Activated naive CD8-positive, alpha-beta T cell treated with anti-CD3 and anti-CD28 coated beads, Interleukin-2, amount 50 U/mL, for 16 hours (primary cell): ENCODE measurements around the gene SIPA1L3.

Experiments used
- DNase-seq: peaks from one replicate; pipeline ENCODE4 v3.0.0-alpha.2; 2020; ENCODE audit warnings: low read depth, low spot score

The SIPA1L3 gene

DNA sequence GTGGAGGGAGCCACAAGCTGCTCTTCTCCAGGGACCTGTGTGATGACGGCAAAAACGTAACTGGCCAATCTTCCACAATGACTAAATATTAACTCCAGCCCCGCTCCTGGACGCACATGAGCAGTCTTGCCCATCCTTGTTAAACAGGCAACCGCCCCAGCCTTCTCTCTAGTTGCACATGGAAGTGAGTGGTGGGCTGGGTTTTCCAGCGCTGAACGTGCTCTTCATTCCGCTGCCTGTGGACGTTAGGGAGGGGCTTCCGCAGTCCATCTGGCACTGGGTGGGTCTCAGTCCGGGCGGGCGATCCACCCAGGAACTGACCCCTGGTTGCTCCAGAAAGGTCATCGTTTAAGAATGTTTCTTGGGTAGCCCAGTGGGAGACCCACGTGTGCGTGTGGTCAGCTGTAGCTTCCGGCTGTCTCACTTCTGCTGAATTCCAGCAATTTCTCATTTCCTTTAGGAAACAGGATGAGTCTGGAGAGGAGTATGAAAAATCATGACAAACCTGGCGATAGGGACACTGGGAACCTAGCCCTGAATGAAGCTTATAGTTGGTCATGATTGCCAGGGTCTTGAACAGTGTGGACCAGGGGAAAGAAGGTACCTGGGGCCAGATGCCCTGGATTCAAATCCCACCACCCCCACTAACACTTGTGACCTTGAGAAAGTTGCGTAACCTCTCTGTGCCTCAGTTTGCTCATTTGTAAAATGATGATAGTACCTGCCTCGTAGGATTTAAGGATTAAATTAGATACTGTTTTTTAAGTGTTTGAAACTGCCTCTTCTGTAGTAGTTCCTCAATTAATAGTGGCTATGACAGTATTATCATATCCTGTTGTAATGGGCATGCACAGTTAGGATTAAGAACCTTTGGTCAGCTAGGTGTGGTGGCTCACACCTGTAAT is 92.6 kb downstream of the SIPA1L3 start:
- no peak for DNase-seq

DNA sequence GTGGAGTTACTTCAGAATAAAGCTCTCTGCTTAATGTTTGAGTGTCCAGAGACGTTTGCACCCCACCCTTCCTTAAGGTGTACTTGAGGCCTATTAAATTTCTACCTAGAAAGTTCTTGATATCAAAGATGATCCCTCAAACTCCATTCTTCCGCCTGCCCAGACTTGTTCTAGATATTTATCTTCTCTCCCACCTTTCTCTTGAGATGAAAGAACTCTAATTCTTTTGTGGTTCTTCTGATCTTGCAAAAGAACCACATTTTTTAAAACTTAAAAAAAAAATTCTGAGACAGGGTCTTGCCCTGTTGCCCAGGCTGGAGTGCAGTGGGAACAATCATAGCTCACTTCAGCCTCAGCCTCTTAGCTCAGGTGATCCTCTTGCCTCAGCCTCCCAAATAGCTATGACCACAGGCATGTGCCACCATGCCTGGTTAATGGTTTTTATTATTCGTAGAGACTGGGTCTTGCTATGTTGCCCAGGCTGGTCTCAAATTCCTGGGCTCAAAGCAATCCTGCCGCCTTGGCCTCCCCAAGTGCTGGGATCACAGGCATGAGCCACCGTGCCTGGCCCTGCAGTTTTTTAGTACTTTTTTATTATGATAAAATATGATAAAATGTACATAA is 94.3 kb downstream of the SIPA1L3 start:
- DNase-seq: no peak

DNA sequence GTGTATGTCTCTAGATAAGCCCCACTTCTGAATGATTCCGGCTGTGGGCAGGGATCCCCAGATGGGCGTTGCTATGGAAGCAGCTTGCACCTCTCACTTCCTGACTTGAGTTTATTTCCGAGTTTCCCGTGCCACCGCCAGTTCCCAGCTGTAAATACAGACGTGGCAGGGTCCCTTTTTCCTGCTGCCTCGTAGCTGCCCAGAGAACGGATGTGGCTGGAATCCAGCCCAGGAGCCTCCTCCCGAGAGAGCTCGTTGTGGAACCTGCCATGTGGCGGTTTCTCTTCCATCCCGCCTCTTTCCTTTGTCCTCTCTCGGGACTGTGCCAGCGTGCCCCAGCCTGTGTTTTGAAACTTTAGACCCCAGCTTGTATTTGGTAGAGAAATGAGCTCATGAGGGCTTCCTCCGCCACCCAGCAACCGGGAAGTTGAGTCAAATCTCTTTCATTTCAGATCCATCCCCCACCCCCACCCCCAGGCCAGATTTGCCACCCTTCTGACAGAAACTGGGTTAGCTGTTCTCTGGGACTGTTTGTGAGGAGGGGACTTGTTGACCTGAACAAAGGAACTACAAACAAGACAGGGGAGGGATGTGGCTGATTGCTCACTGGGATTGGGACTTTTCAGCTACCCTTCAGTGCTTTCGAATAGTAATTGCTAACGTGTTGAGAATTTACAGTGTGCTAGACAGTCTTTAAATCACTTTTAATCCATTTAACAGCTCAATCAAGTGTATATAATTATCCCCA is 96.6 kb downstream of the SIPA1L3 start:
- no peak for DNase-seq

DNA sequence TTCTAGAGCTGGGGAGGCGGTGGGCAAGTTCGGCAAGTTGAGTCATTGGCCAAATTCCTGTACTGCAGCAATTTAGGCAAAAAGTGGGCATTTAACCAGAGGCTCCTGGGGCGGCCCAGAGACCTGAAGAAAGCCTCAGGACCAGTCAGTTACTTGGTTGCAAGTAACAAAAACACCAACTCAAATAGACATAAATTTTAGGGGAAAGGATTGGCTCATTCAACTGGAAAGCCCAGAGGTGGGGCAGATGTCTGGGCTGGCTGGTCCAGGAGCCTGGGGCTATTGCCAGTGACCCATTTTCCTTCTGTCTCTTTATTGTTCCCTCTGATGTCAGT is 97.1 kb downstream of the SIPA1L3 start:
- DNase-seq: no peak

DNA sequence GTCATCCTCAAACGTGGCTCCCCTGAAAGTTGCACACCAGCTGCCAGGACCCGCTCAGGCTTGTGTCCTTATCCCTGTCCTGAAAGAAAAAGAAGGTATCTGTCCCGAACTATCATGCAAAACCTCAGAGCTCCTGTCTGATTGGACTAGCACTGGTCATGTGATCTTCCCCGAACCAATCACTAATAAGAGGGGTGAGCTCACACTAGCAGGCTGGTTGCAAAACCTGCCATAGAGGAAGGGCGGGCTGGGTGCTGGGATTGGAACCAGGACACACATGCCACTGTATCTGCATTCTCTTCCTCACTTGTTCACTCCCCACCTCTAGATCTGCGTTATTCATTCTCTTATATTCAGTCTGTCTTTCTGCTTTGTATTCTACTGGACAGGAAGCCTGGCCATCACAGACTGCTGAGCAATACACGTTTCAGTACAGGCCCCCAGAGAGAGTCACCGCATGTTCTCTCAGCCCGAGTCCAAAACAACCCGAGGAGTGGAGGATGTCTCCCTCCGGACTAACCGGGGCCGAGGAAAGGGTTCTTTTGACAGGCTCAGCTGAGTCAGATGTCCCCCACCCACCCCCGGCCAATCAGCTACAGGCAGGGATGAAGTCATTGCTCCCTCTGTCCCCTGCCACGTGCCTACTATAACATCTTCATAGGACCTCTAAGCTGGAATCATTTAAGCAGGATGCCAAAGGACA is 97.7 kb downstream of the SIPA1L3 start:
- no peak for DNase-seq

DNA sequence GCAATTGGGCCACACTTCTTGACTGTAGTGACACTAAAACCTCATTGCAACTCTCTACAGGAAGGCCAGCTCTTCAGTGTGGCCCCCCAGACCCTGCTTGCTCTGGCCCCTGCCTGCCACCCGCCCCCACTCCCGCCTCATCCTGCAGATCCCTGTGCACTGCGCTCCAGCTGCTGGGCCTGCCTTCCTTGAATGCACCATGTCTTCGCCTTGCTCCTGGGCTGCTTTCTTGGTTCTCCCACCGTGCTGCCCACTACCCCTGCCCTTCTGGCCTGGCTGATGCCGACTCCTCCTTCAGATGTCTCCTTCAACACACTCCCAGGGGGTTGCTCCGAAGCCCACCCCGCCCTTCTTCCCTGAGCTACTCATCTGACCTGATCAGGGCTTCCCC is 98.2 kb downstream of the SIPA1L3 start:
- no peak for DNase-seq

DNA sequence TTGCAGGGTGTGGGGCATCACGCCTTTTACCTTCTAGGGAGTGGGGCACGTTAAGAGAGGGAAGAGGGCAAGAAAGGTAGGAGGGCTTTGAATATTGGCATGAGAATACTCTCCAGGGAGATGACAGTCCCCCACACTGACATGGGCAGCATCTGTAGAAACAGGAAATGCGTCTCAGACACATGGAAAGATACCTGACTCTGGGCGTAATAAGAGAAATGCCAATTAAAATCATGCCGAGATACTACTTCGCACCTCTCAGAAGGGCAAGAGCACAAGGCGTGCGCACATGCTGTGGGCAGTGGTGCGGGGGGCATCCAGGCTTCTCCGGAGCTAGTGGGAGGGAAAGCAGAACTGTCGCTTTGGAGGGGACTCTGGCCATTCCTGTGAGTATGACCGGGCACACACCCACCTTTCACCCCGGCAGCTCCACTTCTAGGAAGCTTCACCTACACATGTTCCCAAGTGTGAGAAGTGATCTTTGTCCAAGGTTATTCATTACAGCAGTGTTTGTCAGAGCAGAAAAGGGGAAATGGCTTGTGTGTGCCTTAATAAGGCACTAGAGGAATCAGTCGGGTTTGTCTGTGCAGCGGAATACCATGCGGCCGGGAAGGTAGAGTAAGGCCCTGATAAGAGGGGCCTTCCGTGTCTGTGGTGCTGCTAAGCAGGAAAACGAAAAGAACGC is 99.5 kb downstream of the SIPA1L3 start:
- DNase-seq: no peak

DNA sequence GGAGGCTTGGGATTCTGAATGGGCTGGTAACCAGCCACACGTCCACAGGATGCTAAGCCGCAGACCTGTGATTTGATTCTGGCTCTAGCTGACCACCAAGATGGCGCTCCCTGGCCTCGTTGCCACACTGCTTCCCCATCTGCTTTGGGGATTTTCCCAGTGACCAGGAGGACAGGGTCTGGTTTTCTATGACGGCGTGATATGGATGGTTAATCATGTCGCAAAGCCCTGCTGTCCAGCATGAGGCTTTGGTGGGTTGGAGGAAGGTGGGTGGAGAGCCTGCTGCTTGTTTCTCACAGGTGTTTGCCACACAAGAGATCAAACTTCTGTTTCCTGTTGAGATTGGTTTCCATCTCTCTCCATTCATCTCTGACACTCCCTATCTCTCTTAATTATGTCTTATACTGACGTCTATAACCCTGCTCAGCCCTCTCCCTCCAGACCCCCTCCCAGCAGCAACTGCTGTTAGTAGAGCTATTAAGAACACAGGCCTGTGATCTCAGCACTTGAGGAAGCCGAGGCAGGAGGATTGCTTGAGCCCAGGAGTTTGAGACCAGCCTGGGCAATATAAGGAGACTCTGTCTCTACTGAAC is 102.7 kb downstream of the SIPA1L3 start:
- DNase-seq: no peak

DNA sequence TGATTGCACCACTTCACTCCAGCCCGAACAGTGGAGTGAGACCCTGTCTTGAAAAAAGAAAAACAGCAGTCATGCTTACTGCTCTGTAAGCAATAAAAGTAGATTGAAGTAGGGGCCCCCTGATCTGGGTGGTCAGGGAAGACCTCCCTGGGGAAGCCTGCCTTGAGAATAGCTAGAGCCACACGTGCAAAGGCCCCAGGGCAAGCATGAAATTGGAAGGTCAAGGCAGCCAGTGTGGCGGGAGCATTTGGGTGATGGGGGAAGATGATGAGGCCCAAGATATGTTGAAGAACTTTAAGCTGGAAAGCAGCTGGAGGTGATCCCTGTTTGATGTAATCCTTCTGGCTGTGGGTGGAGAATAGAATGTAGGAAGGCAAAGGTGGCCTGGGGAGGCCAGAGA is 104.4 kb downstream of the SIPA1L3 start:
- DNase-seq: no peak

DNA sequence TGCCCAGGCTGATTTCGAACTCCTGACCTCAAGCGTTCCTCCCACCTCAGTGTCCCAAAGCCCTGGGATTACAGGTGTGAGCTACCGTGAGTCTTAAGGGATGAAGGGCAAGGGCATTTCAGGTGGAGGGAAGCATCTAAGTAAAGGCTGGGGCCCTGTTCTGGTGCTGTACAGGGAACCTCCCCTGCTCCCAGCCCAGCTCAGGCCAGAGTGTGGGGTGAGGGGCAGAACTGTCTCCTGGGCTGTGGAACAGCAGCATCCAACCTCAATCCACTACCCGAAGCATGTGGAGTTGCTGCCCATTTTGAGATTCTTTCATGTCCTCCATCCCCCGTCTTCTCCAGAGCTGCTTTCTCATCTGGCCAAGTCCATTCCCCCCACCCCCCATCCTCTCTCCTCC is 105.3 kb downstream of the SIPA1L3 start:
- DNase-seq: no peak

DNA sequence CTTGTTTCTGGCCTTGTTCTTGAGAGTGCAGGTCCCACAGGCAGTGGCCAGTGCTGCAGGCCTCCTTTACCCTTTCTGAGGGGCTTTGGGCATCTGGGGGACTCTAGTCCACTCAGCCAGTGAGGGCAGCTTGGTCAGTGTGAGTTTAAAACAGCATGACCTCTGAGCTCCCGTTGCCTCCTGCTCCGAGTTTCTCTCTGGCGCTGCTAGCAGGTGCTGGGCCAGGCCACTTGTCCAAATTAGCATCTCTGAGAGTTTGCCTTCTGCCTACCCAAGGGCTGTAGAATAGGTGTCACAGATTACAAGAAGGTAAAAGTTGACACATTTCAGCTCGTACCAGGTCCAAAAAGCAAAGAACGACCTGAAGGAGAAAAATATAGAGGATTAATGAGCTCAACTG is 105.9 kb downstream of the SIPA1L3 start:
- DNase-seq: no peak

DNA sequence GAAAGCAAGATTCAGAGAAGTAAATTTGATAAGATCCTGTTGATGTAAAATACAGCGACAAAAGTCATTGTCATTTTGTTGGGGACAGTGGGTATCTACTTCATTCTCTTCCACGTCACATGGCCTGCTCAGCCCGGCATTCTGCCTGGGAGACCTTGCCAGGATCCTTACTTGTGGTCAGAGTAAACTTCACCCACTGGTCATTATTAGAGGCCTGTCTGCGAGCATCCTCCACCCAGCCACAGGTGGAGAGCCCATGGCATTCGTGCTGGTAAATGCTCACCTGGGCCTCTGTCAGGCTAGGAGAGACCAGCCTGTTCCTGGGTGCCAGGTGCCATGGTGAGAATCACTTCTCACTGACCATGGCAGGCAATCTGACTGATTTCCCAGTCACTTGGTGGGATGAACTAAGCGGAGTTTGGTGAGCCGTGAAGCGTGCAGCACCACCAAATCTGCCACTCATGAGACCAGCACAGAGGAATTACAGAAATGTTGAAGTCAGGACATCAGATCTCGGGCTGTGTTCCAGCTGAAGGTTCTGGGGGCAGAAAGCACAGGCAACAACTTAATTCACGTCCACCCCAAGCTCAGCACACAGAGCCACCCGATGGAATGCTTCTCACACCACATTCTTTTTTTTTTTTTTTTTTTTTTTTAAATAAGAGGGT is 107.0 kb downstream of the SIPA1L3 start:
- DNase-seq: no peak

DNA sequence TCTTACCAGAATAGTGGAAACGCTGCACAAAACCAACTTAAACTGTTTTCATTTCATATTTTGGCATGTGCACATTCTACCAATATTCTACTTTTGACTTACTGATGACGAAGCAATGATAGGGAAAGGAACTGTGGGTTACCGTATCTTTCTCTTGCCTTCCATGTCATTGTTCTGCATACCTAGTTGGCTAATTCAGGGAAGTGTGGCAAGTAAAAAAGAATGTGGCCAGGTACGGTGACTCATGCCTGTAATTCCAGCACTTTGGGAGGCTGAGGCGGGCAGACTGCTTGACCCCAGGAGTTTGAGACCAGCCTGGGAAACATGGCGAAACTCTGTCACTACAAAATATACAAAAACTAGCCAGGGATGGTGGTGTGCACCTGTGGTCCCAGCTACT is 108.2 kb downstream of the SIPA1L3 start:
- no peak for DNase-seq

DNA sequence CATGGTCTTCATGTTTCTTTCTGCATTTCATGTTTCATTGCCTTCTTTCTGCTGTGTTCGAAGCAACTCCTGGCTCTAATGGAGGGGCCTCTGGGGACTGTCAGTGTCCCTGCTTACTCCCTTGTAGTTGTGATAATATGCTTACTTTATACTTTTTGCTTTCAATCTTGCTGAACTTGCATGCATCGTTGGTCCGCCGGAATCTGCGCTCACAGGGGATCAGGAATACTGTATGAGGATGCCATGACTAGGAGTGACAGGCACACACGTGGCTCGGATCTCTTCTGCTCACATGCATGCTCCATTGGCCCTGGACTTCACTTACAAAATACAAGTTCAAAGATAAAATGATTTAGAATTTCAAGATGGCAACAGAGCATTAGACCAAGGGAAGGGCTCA is 108.8 kb downstream of the SIPA1L3 start:
- DNase-seq: no peak

DNA sequence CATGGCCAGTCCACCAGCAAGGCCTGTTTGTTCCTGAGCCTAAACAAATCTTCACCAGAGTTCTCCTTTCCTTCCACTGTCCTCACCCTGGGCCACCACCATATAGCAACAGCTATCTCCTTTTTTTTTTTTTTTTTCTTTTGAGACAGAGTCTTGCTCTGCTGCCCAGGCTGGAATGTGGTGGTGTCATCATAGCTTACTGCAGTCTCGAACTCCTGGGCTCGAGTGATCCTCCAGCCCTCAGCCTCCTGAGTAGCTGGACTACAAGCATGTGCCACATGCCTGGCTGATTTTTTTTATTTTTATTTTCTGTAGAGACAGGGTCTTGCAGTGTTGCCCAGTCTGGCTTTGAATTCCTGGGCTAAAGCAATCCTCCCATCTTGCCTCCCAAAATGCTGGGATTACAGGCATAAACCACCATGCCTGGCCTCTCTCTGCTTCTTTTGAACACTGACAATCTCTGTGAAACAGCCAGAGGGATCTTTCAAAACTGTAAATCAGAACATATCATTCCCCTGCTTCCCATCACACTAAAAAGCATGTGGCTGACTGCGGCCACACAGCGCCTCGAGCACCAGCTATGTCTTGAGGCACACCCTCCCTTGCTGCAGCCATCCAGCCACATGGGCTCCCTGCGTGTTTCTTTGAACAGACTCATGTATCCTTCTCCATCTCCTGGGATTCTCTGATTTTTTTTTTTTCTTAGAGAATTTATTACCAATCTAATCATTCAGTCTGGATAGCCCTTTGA is 110.6 kb downstream of the SIPA1L3 start:
- no peak for DNase-seq

DNA sequence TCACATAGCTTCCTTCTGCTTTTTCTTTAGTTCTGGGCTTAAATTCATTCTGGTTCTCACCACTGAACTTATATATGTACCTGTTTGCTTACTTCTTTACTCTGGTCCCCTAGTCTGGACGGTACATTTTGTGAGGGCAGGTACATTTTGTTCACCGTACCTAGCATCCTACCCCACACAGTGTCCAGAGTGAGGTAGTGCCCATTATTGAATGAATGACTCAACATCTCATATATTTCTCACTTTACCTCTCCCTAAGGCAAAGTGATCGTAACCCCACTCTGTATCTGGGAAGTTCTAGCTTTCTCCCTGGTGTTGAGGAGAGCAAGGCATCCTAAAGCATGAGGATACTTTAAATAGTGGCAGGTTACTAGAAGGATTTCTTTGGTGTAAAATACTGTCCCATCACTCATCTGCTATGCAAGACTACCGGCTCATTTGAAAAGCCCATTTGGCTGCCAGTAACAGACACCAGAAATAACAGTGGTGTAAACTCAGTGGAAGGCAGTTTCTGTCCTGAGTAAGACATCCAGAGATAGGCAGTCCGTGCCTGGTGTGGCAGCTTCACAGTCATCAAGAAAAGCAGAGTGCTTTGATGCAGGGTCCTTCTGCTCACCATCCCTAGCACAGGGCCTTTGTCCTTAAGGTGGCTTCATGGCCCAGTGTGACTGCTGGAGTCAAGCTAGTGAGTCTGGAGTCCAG is 111.8 kb downstream of the SIPA1L3 start:
- DNase-seq: no peak

DNA sequence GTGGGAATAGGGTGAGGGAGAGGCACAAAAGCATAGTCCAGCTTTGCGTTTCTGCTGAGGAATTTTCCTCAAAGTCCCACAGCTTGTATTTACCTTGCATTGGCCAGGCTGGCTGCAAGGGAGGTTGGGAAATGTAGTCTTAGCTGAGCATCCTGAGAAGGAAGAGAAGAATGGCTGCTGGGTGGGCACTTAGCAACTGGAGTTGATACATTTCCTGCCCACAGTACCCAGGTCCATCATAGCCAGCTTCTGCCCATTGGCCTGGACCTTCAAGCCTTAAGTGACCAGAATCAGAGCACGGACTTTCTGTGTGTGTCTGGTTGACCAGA is 112.4 kb downstream of the SIPA1L3 start:
- no peak for DNase-seq

DNA sequence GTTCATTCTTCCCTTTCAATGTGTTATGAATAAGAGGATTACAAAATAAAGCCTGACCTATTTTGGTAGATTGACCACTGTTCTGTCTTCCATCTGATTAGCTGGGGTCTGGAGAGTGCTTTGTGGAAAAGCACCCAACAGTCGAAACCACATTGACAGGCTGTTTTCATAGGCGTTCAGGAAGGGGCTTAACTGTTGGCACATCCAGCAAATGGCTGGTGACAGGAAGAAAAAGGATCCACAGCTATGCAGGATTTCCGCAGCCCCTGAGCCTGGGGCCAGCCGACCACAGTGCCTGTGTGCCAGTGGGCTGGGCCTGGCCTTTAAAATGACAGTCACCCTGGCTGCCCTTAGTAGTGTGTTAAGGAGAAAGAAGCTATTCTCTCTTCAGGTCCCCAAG is 113.3 kb downstream of the SIPA1L3 start:
- DNase-seq: no peak

DNA sequence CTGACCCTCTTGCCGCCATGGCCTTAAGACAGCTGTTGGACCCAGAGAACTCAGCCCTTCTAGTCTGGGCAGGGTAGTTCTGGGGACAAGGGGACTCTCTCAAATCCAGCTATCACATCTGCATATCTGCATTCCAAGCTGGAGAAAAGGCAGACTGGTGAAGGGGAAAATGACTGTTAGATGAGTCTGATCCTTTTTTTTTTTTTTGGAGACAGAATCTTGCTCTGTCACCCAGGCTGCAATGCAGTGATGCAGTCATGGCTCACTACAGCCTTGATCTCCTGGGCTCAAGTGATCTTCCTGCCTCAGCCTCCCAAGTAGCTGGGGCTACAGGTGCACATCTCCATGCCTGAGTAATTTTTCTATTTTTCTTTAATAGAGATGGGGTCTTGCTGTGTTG is 114.3 kb downstream of the SIPA1L3 start:
- no peak for DNase-seq
